ENCODE data around the gene FAIM2. TPM values are rescaled to one million over a fixed set of nuclear protein-coding genes. Genes with fewer than 3 reads are reported as not detected.
"Not testable (repeated sequence)": the region's sequence is repeated elsewhere in the genome, so short reads cannot be mapped to it uniquely, and the experiment has no call there.

Gene FAIM2
- total RNA-seq, 1 donor from 2014 or later = 0.04 TPM

DNA sequence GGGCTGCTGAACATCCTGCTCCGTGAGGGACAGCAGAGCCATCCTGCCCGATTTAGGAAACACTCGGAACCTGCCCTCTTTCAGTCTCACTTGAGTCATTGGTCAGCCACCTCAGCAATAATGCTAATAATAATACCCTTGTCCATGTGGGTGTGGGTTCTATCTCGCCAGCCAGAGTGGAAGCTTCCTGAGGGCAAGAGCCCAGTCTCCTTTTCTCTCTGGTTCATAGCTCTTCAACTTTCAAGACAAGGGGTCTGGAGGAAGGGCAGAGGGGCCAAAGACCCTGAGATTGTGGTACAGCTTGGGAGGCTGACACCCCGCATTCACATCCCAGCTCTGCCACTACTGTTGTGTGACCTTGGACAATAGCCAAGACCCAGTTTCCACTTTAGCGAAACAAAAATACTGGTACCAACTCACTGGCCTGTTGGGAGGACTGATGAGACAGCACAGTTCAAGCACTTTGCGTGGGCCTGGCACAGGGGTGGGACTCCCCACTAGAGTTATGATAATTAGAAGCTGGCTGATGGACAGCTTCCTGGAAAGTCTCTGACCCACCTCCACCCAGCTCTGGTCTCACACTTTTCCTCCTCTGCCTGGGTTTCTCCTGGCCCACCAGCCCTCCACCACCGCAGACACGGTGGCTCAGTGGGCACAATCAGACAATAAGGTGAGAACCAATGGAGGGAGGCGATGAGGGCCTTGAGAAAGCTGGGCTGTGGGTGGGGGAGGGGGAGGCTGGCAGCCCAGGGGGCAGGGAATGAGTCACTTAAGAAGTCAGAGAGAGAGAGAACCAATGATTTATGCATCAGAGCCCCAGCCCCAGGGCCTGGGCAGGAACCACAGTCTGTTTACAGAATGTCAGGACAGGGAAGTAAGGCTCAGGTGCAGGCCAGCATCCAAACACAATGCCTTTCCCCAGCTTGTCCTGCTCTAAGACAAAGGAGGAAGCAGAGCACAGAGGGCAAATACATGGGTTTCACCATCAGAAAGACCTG is 9.6 kb downstream of the FAIM2 start:
- ATAC-seq = peak; percentile 84

DNA sequence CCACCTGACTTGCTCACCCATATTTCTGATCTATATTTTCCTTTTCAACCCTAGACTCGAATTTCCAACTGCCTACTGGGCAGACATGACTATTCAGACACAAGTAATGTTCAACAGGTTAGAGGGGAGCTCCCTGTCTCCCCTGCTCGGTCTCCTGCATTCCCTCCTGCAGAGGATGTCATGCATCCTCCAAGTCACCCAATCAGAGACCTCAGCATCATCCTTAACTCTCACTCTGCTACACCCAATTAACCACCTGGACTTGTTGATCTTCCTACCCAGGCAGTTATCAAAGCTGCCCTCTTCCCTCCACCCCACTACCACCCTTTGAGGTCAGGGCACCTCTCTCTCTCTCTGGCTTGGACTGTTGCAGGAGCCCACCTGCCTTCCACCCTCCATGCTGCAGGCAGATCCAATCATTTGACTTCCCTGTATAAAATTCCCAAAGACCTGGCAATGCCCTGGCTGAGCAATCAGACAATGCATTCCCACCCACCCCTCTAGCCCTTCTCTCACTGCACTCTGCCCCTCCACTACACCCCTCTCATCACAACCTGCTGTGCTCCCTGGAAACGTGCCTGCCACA is 10.9 kb downstream of the FAIM2 start:
- ATAC-seq = no peak

GRCh38 chr12:49892084-49892731 is 11.5 kb downstream of the FAIM2 start:
- ATAC-seq = no peak

DNA sequence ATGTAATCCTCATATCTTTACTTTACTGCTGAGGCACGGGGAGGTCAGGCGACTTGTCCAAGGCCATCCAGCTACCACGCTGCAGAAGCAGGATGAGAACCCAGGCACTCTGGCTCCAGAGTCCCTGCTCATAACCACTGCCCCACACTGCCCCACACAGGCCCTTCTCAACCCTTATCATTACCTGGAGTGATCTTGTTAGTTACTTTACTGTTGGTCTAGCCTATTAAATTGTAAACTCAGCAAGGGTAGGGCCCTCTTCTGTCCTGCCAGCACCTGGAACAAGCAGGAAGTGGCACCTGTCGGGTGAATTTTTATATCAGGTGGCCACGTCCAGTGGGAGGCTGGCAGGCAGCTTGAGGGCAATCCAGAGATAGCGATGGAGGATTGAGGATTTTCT is 12.2 kb downstream of the FAIM2 start:
- ATAC-seq = no peak

- ATAC-seq = no peak
Observed at GRCh38 chr12:49891012-49891411, 12.7 kb downstream of the FAIM2 start.

DNA sequence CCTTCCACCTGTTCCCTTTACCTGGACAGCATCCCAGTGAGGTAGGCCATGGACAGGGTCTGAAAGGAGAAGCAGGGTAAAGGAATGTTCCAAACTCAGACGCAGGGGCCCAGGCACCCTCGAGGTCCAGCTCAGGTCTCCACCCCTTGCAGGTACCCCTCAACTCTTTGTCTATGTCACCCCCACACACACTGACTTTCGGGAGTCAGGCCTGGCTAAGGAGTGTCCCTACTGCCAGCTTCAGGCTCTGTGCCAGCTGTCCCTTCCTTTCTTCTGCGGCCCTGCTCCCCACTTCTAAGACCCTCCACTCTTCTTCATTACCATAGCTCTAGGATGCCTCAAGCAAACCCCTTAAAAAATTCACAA is 13.6 kb downstream of the FAIM2 start:
- ATAC-seq = no peak

GRCh38 chr12:49889361-49890095 is 14.2 kb downstream of the FAIM2 start:
- ATAC-seq = no peak

GRCh38 chr12:49888461-49889151 is 15.1 kb downstream of the FAIM2 start:
- ATAC-seq = peak; percentile 20

DNA sequence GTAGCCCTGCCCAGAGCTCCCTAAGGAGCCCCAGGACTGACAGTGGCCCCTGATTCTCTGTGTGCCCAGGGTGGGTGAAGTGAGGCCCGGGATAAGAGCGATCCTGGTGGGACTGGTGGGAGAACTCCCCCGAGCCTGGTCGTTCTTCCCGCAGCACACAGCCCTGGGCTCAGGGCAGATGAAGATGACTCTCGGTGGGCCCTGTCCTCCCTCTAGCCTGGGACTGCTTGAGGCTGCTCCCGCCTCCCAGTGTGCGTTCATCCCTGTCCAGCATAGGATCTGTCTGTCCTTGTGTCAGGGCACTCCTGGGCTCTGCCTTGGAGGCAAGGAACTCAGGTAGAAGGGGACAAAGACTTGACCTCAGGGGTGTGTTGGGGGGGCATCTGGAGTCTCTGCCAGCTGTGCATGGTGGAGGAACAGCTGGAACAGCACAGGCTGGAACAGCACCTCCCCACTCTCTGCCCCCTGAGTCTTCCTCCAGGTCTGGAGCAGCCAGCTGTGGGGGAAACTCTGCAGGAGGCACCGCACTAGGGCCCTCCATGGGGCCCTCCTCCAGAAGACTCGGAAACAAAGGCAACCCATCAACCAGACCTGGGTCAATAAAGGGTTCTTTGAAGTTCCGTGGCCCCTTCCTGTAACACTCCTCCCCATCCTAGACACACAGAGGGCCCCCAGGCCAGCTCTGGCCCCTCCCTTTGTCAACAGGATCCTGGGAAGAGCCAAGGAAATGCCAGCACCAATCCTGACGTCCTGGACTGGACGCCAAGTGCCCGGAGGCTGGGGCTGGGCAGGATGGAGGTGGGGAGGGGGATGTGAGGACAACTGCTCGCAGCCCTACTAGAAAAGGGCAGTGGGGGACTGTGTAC is 15.9 kb downstream of the FAIM2 start:
- no peak for ATAC-seq

DNA sequence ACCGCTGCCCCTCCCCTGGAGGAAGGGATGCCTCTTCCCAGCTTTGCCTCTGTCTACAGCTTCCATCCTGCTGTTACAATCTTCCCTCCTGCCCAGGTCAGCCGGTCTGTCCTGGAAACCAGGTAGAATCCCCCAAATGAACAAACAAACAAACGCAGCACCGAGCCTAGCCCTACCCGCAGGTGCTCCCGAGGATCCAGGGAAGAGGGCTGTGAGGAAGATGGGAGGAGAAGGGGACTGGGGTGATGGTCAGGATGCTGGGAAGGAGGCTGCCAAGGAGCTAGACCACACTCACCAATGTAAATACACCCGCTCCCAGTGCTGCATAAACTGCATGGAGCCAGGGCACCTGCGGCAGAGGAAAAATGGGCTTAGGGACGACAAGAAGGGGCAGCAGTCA is 16.6 kb downstream of the FAIM2 start:
- ATAC-seq = no peak

GRCh38 chr12:49885663-49886461 is 17.8 kb downstream of the FAIM2 start:
- ATAC-seq = no peak

- ATAC-seq = no peak
Observed at GRCh38 chr12:49885118-49885517, 18.6 kb downstream of the FAIM2 start.

GRCh38 chr12:49882851-49883464 is 20.7 kb downstream of the FAIM2 start:
- no peak for ATAC-seq

GRCh38 chr12:49882248-49882850 is 21.4 kb downstream of the FAIM2 start:
- no peak for ATAC-seq

- ATAC-seq = no peak
Observed at GRCh38 chr12:49881415-49882247, 22.1 kb downstream of the FAIM2 start.

- ATAC-seq = no peak
Observed at GRCh38 chr12:49880756-49881414, 22.8 kb downstream of the FAIM2 start.

DNA sequence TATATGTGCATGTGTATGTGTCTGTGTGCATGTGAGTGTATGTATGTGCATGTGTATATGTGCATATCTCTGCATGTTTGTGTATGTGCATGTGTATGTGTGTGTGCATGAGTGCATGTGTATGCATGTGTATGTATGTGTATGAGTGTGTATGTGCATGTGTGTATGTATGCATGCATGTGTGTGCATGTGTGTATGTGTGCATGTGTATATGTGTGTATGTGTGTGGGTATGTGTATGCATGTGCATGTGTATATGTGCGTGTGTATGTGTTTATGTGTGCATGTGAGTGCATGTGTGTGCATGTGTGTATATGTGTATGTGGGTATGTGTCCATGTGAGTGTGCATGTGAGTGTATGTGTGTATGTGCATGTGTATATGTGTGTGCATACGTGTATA is 24.6 kb downstream of the FAIM2 start:
- ATAC-seq = not testable (repeated sequence)

DNA sequence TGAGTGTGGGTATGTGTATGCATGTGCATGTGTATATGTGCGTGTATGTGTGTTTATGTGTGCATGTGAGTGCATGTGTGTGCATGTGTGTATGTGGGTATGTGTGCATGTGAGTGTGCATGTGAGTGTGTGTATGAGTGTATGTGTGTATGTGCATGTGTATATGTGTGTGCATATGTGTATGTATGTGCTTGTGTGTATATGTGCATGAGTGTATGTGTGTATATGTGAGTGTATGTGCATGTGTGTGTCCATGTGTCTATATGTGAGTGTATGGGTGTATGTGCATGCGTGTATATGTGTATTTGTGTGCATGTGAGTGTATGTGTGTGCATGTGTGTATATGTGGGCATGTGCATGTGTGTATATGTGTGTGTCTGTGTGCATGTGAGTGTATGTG is 25.7 kb downstream of the FAIM2 start:
- no peak for ATAC-seq

Data from esophagus mucosa (tissue), 1 donor.